ENCODE data around the gene TAOK1. TPM values are rescaled to one million over a fixed set of nuclear protein-coding genes. Genes with fewer than 3 reads are reported as not detected.

The TAOK1 gene
- total and polyA plus RNA-seq, 4 donors = 3.9 to 85.6 (median 45.9) TPM

GRCh38 chr17:29349409-29349808 is 40.8 kb upstream of the TAOK1 start:
- ATAC-seq (ENCODE audit: low FRiP score) (no peak), DNase-seq (no peak)
- no peak overlapping the region for H3K27ac ChIP-seq (ENCODE audit: low read depth in 1 of 2, low read length in 2 of 2)
- no peaks in the 10 kb centered on the region for H3K9me3 ChIP-seq (ENCODE audit: control insufficient read depth, low read length)
- no peaks in the 10 kb centered on the region for H3K4me1 ChIP-seq (ENCODE audit: control insufficient read depth in 1 of 2, insufficient read depth in 2 of 2, low read length in 2 of 2)
- intact Hi-C loops (cut with DNase I) = no loop called here
- H3K4me3 ChIP-seq (ENCODE audit: low read length in 2 of 2) = no peak overlapping the region
- 44 to 52% methylated on average over 2 of the region's 2 CpGs for WGBS, 2 donors
- H3K36me3 ChIP-seq (ENCODE audit: control insufficient read depth in 1 of 2, insufficient read depth in 2 of 2, low read length in 1 of 2) = no peaks in the 10 kb centered on the region
- H3K27me3 ChIP-seq (ENCODE audit: control insufficient read depth in 1 of 2, insufficient read depth in 2 of 2, low read length in 1 of 2) = no peaks in the 10 kb centered on the region

DNA sequence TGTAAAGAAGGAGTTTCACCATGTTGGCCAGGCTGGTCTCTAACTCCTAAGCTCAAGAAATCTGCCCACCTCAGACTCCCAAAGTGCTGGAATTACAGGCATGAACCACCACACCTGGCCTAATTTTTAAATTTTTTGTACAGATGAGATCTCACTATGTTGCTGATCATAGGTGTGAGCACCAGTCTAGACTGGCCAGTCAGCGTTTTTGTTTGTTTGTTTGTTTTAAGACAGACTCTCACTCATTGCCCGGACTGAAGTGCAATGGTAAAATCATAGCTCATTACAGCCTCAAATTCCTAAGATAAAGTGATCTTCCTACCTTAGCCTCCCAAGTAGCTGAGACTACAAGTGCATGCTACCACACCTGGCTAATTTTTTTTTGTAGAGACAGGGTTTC is 38.0 kb upstream of the TAOK1 start:
- intact Hi-C loops (cut with DNase I) = no loop called here

GRCh38 chr17:29357232-29357631 is 32.9 kb upstream of the TAOK1 start:
- no peaks in the 10 kb centered on the region for H3K27me3 ChIP-seq (ENCODE audit: control insufficient read depth in 1 of 2, insufficient read depth in 2 of 2, low read length in 1 of 2)
- 51 to 55% methylated on average over 2 of the region's 2 CpGs for WGBS, 2 donors
- DNase-seq (no peak), ATAC-seq (ENCODE audit: low FRiP score) (no peak)
- no peaks in the 10 kb centered on the region for H3K4me1 ChIP-seq (ENCODE audit: control insufficient read depth in 1 of 2, insufficient read depth in 2 of 2, low read length in 2 of 2)
- no peak overlapping the region for H3K4me3 ChIP-seq (ENCODE audit: low read length in 2 of 2)
- no peaks in the 10 kb centered on the region for H3K36me3 ChIP-seq (ENCODE audit: control insufficient read depth in 1 of 2, insufficient read depth in 2 of 2, low read length in 1 of 2)
- intact Hi-C loops (cut with DNase I) = no loop called here
- H3K27ac ChIP-seq (ENCODE audit: low read depth in 1 of 2, low read length in 2 of 2) = no peak overlapping the region
- no peaks in the 10 kb centered on the region for H3K9me3 ChIP-seq (ENCODE audit: control insufficient read depth, low read length)

More for the DNA sequence above, 38.0 kb upstream of the TAOK1 start:
- Histone ChIP-seq H3K27ac (ENCODE audit: low read depth in 1 of 2, low read length in 2 of 2) (no peak overlapping the region), H3K27me3 (ENCODE audit: control insufficient read depth in 1 of 2, insufficient read depth in 2 of 2, low read length in 1 of 2) (no peaks in the 10 kb centered on the region), H3K4me3 (ENCODE audit: low read length in 2 of 2) (no peak overlapping the region), H3K9me3 (ENCODE audit: control insufficient read depth, low read length) (no peaks in the 10 kb centered on the region), H3K36me3 (ENCODE audit: control insufficient read depth in 1 of 2, insufficient read depth in 2 of 2, low read length in 1 of 2) (no peaks in the 10 kb centered on the region), H3K4me1 (ENCODE audit: control insufficient read depth in 1 of 2, insufficient read depth in 2 of 2, low read length in 2 of 2) (no peaks in the 10 kb centered on the region)
- ATAC-seq (ENCODE audit: low FRiP score) = no peak
- WGBS, 2 donors = 75 to 83% methylated on average over 2 of the region's 2 CpGs
- no peak for DNase-seq

DNA sequence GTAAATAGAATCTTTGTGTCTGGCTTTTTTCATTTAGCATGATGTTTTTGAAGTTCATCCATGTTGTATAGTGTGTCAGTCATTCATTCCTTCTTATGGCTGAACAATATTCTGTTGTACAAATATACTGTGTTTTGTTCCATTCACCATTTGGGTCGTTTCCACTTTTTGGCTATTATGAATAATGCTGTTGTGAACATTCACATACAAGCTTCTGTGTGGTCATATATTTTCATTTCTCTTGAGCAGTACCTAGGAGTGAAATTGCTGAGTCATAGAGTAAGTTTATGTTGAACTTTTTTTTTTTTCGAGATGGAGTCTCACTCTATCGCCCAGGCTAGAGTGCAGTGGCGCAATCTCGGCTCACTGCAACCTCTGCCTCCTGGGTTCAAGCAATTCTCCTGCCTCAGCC is 32.3 kb upstream of the TAOK1 start:
- intact Hi-C loops (cut with DNase I) = no loop called here
- Histone ChIP-seq H3K27ac (ENCODE audit: low read depth in 1 of 2, low read length in 2 of 2) (no peak overlapping the region), H3K4me3 (ENCODE audit: low read length in 2 of 2) (no peak overlapping the region), H3K27me3 (ENCODE audit: control insufficient read depth in 1 of 2, insufficient read depth in 2 of 2, low read length in 1 of 2) (no peaks in the 10 kb centered on the region), H3K9me3 (ENCODE audit: control insufficient read depth, low read length) (no peaks in the 10 kb centered on the region), H3K4me1 (ENCODE audit: control insufficient read depth in 1 of 2, insufficient read depth in 2 of 2, low read length in 2 of 2) (no peaks in the 10 kb centered on the region), H3K36me3 (ENCODE audit: control insufficient read depth in 1 of 2, insufficient read depth in 2 of 2, low read length in 1 of 2) (no peaks in the 10 kb centered on the region)
- 66 to 67% methylated on average over 5 of the region's 5 CpGs for WGBS, 2 donors
- ATAC-seq (ENCODE audit: low FRiP score) (no peak), DNase-seq (no peak)

DNA sequence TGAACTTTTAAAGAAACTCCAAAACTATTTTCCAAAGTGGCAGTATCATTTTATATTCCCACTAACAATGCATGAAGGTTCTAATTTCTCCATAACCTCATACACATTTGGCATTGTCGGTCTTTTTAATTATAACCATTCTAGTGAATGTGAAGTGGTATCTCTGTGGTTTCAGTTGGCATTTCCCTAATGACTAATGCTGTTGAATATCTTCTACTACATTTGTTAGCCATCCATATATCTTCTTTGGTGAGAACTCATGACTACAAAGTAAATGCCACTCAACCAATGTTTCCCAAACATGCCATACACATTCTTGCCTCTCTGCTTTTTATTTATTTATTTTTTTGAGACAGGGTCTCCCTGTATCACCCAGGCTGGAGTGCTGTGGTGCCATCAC is 31.7 kb upstream of the TAOK1 start:
- no peak overlapping the region for H3K27ac ChIP-seq (ENCODE audit: low read depth in 1 of 2, low read length in 2 of 2)
- H3K4me1 ChIP-seq (ENCODE audit: control insufficient read depth in 1 of 2, insufficient read depth in 2 of 2, low read length in 2 of 2) = no peaks in the 10 kb centered on the region
- intact Hi-C loops (cut with DNase I) = no loop called here
- H3K9me3 ChIP-seq (ENCODE audit: control insufficient read depth, low read length) = no peaks in the 10 kb centered on the region
- H3K27me3 ChIP-seq (ENCODE audit: control insufficient read depth in 1 of 2, insufficient read depth in 2 of 2, low read length in 1 of 2) = no peaks in the 10 kb centered on the region
- no peaks in the 10 kb centered on the region for H3K36me3 ChIP-seq (ENCODE audit: control insufficient read depth in 1 of 2, insufficient read depth in 2 of 2, low read length in 1 of 2)
- no peak for DNase-seq
- no peak for ATAC-seq (ENCODE audit: low FRiP score)
- H3K4me3 ChIP-seq (ENCODE audit: low read length in 2 of 2) = no peak overlapping the region
- WGBS, 2 donors = 85 to 92% methylated on average over 1 of the region's 1 CpG

DNA sequence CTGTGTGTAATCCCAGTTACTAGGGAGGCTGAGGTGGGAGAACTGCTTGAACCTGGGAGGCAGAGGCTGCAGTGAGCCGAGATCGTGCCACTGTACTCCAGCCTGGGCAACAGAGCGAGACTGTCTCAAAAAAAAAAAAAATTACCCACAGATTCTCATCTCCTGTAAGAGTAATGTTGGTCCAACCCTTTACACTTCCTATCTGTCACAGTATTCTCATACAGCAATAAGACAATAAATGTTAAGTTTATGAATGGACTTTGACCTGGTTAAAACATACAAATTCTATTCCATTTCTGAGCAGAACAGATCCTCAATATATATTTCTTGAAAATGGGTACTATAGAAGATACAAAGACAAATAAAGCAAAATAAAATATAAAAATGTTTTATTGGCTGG is 30.4 kb upstream of the TAOK1 start:
- WGBS, 2 donors = 85 to 90% methylated on average over 3 of the region's 3 CpGs
- no peaks in the 10 kb centered on the region for H3K9me3 ChIP-seq (ENCODE audit: control insufficient read depth, low read length)
- intact Hi-C loops (cut with DNase I) = no loop called here
- ATAC-seq (ENCODE audit: low FRiP score) (no peak), DNase-seq (no peak)
- H3K4me3 ChIP-seq (ENCODE audit: low read length in 2 of 2) = no peak overlapping the region
- no peaks in the 10 kb centered on the region for H3K36me3 ChIP-seq (ENCODE audit: control insufficient read depth in 1 of 2, insufficient read depth in 2 of 2, low read length in 1 of 2)
- no peaks in the 10 kb centered on the region for H3K4me1 ChIP-seq (ENCODE audit: control insufficient read depth in 1 of 2, insufficient read depth in 2 of 2, low read length in 2 of 2)
- no peaks in the 10 kb centered on the region for H3K27me3 ChIP-seq (ENCODE audit: control insufficient read depth in 1 of 2, insufficient read depth in 2 of 2, low read length in 1 of 2)
- no peak overlapping the region for H3K27ac ChIP-seq (ENCODE audit: low read depth in 1 of 2, low read length in 2 of 2)

- Histone ChIP-seq H3K9me3 (ENCODE audit: control insufficient read depth, low read length) (no peaks in the 10 kb centered on the region), H3K27me3 (ENCODE audit: control insufficient read depth in 1 of 2, insufficient read depth in 2 of 2, low read length in 1 of 2) (no peaks in the 10 kb centered on the region), H3K36me3 (ENCODE audit: control insufficient read depth in 1 of 2, insufficient read depth in 2 of 2, low read length in 1 of 2) (no peaks in the 10 kb centered on the region), H3K27ac (ENCODE audit: low read depth in 1 of 2, low read length in 2 of 2) (no peak overlapping the region), H3K4me3 (ENCODE audit: low read length in 2 of 2) (no peak overlapping the region), H3K4me1 (ENCODE audit: control insufficient read depth in 1 of 2, insufficient read depth in 2 of 2, low read length in 2 of 2) (no peaks in the 10 kb centered on the region)
- DNase-seq = no peak
- intact Hi-C loops (cut with DNase I) = no loop called here
- 87% methylated on average over 2 of the region's 2 CpGs for WGBS, 2 donors
- no peak for ATAC-seq (ENCODE audit: low FRiP score)
Observed at GRCh38 chr17:29363716-29364115, 26.4 kb upstream of the TAOK1 start.

GRCh38 chr17:29364691-29365090 is 25.5 kb upstream of the TAOK1 start:
- Histone ChIP-seq H3K27me3 (ENCODE audit: control insufficient read depth in 1 of 2, insufficient read depth in 2 of 2, low read length in 1 of 2) (no peaks in the 10 kb centered on the region), H3K4me3 (ENCODE audit: low read length in 2 of 2) (no peak overlapping the region), H3K9me3 (ENCODE audit: control insufficient read depth, low read length) (no peaks in the 10 kb centered on the region), H3K4me1 (ENCODE audit: control insufficient read depth in 1 of 2, insufficient read depth in 2 of 2, low read length in 2 of 2) (no peaks in the 10 kb centered on the region), H3K27ac (ENCODE audit: low read depth in 1 of 2, low read length in 2 of 2) (no peak overlapping the region), H3K36me3 (ENCODE audit: control insufficient read depth in 1 of 2, insufficient read depth in 2 of 2, low read length in 1 of 2) (no peaks in the 10 kb centered on the region)
- DNase-seq (no peak), ATAC-seq (ENCODE audit: low FRiP score) (no peak)
- intact Hi-C loops (cut with DNase I) = no loop called here
- WGBS, 2 donors = 89 to 92% methylated on average over 4 of the region's 4 CpGs

DNA sequence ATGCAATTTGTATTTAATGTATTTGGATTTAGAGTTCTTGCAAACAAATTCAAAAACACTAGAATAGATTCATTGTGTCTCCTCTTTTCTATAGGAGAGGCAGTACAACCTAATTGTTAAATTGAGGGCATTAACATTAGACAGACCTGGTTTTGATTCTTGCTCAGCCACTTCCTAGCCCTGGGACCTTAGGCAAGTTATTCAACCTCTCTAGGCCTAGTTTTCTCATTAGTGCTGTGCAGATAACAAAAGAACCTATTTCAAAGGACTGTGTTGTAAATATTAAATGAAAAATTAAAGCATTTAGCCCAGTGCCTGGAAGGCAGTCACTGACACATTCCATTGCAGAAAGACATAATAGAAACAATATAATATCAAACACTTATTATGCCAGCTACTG is 22.0 kb upstream of the TAOK1 start:
- no peaks in the 10 kb centered on the region for H3K36me3 ChIP-seq (ENCODE audit: control insufficient read depth in 1 of 2, insufficient read depth in 2 of 2, low read length in 1 of 2)
- no peak overlapping the region for H3K27ac ChIP-seq (ENCODE audit: low read depth in 1 of 2, low read length in 2 of 2)
- intact Hi-C loops (cut with DNase I) = loop anchor here in 1 of 2 donors (2.0 kb wide), 1 partner anchor 169 kb away; no protein-coding TSS in a partner anchor
- H3K4me3 ChIP-seq (ENCODE audit: low read length in 2 of 2) = no peak overlapping the region
- DNase-seq (no peak), ATAC-seq (ENCODE audit: low FRiP score) (no peak)
- H3K4me1 ChIP-seq (ENCODE audit: control insufficient read depth in 1 of 2, insufficient read depth in 2 of 2, low read length in 2 of 2) = no peaks in the 10 kb centered on the region
- no peaks in the 10 kb centered on the region for H3K27me3 ChIP-seq (ENCODE audit: control insufficient read depth in 1 of 2, insufficient read depth in 2 of 2, low read length in 1 of 2)
- H3K9me3 ChIP-seq (ENCODE audit: control insufficient read depth, low read length) = no peaks in the 10 kb centered on the region
